HCT116 (cell line): ENCODE data around the gene C17orf114.

Source experiments
- CTCF ChIP-seq, 3 experiments: fragments of 200-600 bp in 1 of 3; sonication (generic) in 1 of 3; IDR thresholded peaks in 2 of 3; conservative IDR thresholded peaks in 1 of 3; 2 replicates each; pipeline ENCODE4 v1.5.1; 2012 to 2017; ENCODE audit warnings: low read depth in 2 of 3, low read length in 2 of 3, antibody characterized with exemption in 1 of 3, borderline replicate concordance in 1 of 3, control low read depth in 1 of 3, mild to moderate bottlenecking in 1 of 3, mixed read lengths in 1 of 3, mixed run types in 1 of 3, moderate library complexity in 1 of 3; ENCODE audit not compliant: insufficient read depth in 1 of 3
- ELF1 ChIP-seq: IDR thresholded peaks from 2 replicates; pipeline ENCODE4 v1.6.1; 2012; ENCODE audit warnings: low read depth, borderline replicate concordance
- EZH2 ChIP-seq: fragments of 200-600 bp; sonication (generic); IDR thresholded peaks from 2 replicates; pipeline ENCODE4 v1.6.1; 2017; ENCODE audit warnings: antibody characterized with exemption, mixed run types
- RAD21 ChIP-seq: IDR thresholded peaks from 2 replicates; pipeline ENCODE4 v1.6.1; 2012; ENCODE audit warnings: low read depth, mild to moderate bottlenecking
- TF ChIP-seq, protein P1 (sequence below): IDR thresholded peaks from 2 replicates; pipeline ENCODE4 v1.6.1; 2012

DNA sequence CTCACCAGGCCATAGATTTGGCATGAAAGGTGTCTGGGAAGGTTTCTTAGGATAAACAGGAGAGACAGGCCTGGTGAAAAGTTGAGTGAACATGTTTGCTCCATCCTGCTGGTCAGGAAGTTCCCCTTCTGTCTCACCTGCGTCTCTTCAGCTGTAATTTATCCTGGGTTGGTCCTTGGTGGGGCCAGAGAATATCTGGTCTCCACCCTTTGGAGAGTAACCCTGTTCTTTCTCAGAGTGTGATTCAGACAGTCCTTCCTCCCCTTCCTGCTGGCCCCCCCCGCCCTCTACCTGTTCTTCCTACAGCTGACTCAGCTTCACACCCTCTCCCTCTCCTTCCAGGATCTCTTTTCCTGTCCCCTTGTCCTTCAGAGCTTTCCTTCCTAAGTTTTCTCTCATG, 48.1 kb upstream of the C17orf114 start:
- TF ChIP-seq EZH2 (no peak), CTCF (IDR thresholded peaks at IDR 0.05 in 2 of 3, conservative IDR thresholded peaks at IDR 0.05 in 1 of 3; ENCODE audit: borderline replicate concordance in 1 of 3, insufficient read depth in 1 of 3, low read depth in 2 of 3, low read length in 2 of 3) (no peak), RAD21 (no peak), ELF1 (no peak)
- TF ChIP-seq, protein P1, sequence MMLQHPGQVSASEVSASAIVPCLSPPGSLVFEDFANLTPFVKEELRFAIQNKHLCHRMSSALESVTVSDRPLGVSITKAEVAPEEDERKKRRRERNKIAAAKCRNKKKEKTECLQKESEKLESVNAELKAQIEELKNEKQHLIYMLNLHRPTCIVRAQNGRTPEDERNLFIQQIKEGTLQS, result no peak
